ENCODE data around the gene DYNLT1.
"Not testable (repeated sequence)": the region's sequence is repeated elsewhere in the genome, so short reads cannot be mapped to it uniquely, and the experiment has no call there.

GRCh38 chr6:158606011-158606410 lies 38.5 kb downstream of the DYNLT1 start:
- TF ChIP-seq POLR2AphosphoS5 (IDR thresholded peaks at IDR 0.05): not testable (repeated sequence)
- TF ChIP-seq, protein P1, sequence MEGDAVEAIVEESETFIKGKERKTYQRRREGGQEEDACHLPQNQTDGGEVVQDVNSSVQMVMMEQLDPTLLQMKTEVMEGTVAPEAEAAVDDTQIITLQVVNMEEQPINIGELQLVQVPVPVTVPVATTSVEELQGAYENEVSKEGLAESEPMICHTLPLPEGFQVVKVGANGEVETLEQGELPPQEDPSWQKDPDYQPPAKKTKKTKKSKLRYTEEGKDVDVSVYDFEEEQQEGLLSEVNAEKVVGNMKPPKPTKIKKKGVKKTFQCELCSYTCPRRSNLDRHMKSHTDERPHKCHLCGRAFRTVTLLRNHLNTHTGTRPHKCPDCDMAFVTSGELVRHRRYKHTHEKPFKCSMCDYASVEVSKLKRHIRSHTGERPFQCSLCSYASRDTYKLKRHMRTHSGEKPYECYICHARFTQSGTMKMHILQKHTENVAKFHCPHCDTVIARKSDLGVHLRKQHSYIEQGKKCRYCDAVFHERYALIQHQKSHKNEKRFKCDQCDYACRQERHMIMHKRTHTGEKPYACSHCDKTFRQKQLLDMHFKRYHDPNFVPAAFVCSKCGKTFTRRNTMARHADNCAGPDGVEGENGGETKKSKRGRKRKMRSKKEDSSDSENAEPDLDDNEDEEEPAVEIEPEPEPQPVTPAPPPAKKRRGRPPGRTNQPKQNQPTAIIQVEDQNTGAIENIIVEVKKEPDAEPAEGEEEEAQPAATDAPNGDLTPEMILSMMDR (IDR thresholded peaks at IDR 0.05): not testable (repeated sequence)

All from upper lobe of left lung (tissue), 4 donors.